Uterus (tissue), 2 donors: ENCODE data around the gene DNAJC4.

Source experiments
- CTCF ChIP-seq, 4 experiments: fragments of 200-600 bp in 2 of 4; fragments of 450-650 bp in 2 of 4; sonication (generic) in 2 of 4; IDR thresholded peaks; one replicate each; pipeline ENCODE4 v1.5.1; 2016 to 2019; ENCODE audit warnings: antibody characterized with exemption in 4 of 4, mild to moderate bottlenecking in 2 of 4, moderate library complexity in 1 of 4
- POLR2A ChIP-seq, 2 donors: fragments of 450-650 bp; IDR thresholded peaks; one replicate each; pipeline ENCODE4 v1.6.1; 2016; ENCODE audit warnings: antibody characterized with exemption in 2 of 2, mild to moderate bottlenecking in 1 of 2, moderate library complexity in 1 of 2

GRCh38 chr11:64241491-64242374, 11.4 kb downstream of the DNAJC4 start:
- peak in 2 of 4 experiments; percentile 16 to 22 for TF ChIP-seq CTCF (IDR thresholded peaks at IDR 0.05)
- TF ChIP-seq POLR2A (IDR thresholded peaks at IDR 0.05), result peak; percentile 53 to 71
